Measurements from ENCODE around the gene ZNF496. TPM values are rescaled to one million over a fixed set of nuclear protein-coding genes. Genes with fewer than 3 reads are reported as not detected.

Gene ZNF496
- total and polyA plus RNA-seq, 9 of the 15 experiments (the other 6 are each of a cell fraction or from before 2014, with no cell fraction given): 4.3 to 54.0 (median 31.3) TPM

DNA sequence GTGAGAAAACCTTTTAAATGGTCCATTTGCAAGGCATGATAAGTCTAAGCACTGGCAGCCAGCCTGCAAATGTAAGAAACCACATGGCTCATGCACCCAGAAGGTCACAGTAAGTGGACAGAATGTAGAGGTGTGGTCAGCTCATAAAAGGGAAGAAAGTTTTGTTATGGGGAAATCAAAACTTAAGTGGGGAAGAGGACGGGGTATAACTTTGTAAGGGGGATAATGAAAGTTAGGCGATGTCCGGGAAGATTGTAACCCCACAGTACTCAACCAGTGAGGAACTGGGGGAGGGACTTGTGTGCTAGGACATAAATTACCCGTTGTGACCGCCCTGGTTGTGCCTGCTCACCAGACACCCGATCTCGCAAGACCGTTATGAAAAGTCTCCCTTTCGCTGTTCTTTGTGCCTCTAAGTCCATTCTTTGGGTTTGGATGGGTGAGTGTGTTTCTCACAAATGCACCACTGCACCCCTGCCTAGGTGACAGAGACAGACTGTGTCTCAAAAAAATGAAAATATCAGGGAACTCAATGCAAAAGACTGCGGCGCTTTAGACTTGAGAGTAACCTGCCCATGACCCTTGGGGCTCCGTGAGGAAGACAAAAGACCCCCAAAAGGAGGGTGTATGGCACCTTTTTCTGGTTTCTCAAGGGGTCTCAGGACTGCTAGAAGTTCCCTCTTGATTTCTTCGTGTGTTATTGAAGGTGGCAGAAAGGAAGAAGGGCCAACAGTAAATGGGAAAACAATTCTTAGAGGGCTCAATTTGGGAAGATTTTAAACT, 28.6 kb upstream of the ZNF496 start (continued):
- no peak for TF ChIP-seq ZNF79 (CRISPR knock-in tag; IDR thresholded peaks at IDR 0.05; ENCODE audit: low read depth)
- no peak for TF ChIP-seq RUNX1 (IDR thresholded peaks at IDR 0.05; ENCODE audit: low read depth)
- no peak for TF ChIP-seq CEBPG (CRISPR knock-in tag; IDR thresholded peaks at IDR 0.05)
- no peak for TF ChIP-seq CEBPG (tag; conservative IDR thresholded peaks at IDR 0.05 in 1 of 2, IDR thresholded peaks at IDR 0.05 in 1 of 2)
- TF ChIP-seq SPI1 (IDR thresholded peaks at IDR 0.05; ENCODE audit: borderline replicate concordance, low read depth, low read length): peak; percentile 57
- no peak for TF ChIP-seq CBX8 (IDR thresholded peaks at IDR 0.05; ENCODE audit: borderline replicate concordance, extremely low read depth, low read depth, low read length, poor library complexity, severe bottlenecking)
- TF ChIP-seq HDGF (IDR thresholded peaks at IDR 0.05): 0 out of 2 replicates have a peak, but pooled peaks have one; percentile 44
- TF ChIP-seq ZNF77 (CRISPR knock-in tag; IDR thresholded peaks at IDR 0.05): no peak
- no peak; the same call in 1 of the 2 replicates for TF ChIP-seq ZEB2 (IDR thresholded peaks at IDR 0.05)
- TF ChIP-seq, protein P1, sequence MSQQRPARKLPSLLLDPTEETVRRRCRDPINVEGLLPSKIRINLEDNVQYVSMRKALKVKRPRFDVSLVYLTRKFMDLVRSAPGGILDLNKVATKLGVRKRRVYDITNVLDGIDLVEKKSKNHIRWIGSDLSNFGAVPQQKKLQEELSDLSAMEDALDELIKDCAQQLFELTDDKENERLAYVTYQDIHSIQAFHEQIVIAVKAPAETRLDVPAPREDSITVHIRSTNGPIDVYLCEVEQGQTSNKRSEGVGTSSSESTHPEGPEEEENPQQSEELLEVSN (IDR thresholded peaks at IDR 0.05; ENCODE audit: borderline replicate concordance in 1 of 2, extremely low read depth in 1 of 2, insufficient read depth in 1 of 2, insufficient read length in 1 of 2, low read depth in 1 of 2, low read length in 1 of 2, poor library complexity in 1 of 2, severe bottlenecking in 1 of 2): peak in 1 of 2 experiments; percentile 36
- TF ChIP-seq RNF2 (IDR thresholded peaks at IDR 0.05): 0 out of 2 replicates have a peak, but pooled peaks have one; percentile 34
- no peak for TF ChIP-seq DIDO1 (tag; IDR thresholded peaks at IDR 0.05; ENCODE audit: low read depth)
- peak; percentile 54 for TF ChIP-seq L3MBTL2 (IDR thresholded peaks at IDR 0.05)
- TF ChIP-seq SUPT5H (IDR thresholded peaks at IDR 0.05): peak; percentile 65; the same call in 1 of the 2 replicates
- TF ChIP-seq ZBTB17 (CRISPR knock-in tag; IDR thresholded peaks at IDR 0.05): 0 out of 2 replicates have a peak, but pooled peaks have one; percentile 35
- TF ChIP-seq ZC3H11A (IDR thresholded peaks at IDR 0.05; ENCODE audit: low read depth, low read length): no peak
